Measurements from ENCODE around the gene PLEKHM3.

PLEKHM3 gene

DNA sequence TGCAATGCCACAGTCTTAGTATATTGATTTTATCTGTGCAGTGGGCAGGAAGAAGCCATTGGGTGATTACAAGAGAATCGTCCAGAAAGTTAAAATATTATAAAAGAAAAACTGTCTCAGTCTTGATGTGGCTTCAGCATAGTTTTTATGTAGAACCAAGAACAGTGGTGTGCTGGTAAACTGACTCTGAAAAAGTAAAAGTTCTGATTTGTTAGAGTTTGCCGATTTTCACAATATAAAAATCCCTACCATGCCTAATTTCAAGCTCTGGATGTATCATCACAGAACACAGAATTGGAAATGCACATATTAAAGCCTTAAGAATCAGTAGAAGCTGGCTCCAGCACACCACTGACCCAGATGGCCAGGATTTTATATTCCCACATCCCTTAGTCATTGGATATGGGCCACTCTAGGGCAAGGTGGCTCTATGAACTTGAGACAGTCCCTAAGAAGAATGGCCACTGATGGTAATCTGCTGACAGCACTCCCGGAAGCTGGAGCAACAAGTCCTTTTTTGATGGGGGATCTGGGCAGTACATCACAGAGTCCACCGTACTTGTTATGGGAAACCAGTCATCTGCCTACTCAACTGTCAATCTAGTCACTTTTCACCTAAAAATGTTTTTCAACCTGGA is 9.3 kb upstream of the PLEKHM3 start (continued):
- TF ChIP-seq SETDB1 (IDR thresholded peaks at IDR 0.05; ENCODE audit: insufficient read length, low read length) (peak; percentile 96), ZNF138 (tag by site-specific recombination; IDR thresholded peaks at IDR 0.05; ENCODE audit: borderline replicate concordance) (no peak), ZNF473 (tag by site-specific recombination; IDR thresholded peaks at IDR 0.05) (no peak), ZNF23 (tag by site-specific recombination; IDR thresholded peaks at IDR 0.05; ENCODE audit: borderline replicate concordance) (no peak)

DNA sequence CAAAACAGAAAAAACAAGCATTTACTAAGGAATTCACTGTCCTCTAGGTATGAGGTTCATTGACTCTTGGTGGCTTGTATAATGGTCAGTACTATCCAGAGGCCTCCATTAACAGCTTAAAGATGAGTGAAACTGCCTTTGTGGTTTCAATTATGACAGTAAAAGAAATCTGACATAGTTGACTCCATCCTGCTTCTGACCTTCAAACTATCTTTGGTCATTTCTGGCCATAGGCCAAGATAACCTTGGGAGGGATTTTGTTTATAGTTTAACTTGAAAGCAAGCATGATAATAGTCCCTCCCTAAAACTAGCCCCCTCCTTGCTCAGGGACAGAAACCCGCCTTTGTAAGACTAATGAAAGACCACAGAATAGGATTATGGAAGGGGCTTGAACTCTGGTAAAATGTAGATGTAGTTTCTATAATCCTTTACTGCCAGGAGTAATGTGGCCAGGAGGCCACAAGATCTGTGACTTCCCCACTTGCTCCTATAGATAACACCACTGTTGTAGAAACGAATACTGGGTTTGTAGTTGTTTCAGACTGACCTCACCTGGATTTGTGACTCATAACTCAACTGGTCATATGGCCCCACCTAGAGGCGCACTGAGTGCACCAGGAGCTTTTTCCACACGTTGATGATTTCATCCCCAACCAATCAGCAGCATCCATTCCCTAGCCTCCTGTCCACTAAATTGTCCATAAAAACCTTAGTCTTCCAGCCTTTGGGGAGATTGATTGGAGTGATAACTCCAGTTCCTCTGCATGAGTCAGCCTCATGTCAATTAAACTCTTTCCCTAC is 8.6 kb upstream of the PLEKHM3 start:
- H3K4me3 ChIP-seq (ENCODE audit: low read depth, low read length): no peak overlapping the region
- POLR2A ChIA-PET: no interaction called here
- H3K9me3 ChIP-seq (ENCODE audit: control insufficient read depth, insufficient read depth, low read depth, low read length): no peaks in the 10 kb centered on the region
- CTCF ChIA-PET: interaction anchor here (0.6 to 5.8 kb wide), 9 partner anchors 7 to 300 kb away, joined by 3 to 51 read pairs (median 4); partner anchors contain the start of gene PLEKHM3
- no peak overlapping the region for H3K27ac ChIP-seq (ENCODE audit: extremely low read depth, low read depth, low read length)
- no peaks in the 10 kb centered on the region for H3K4me1 ChIP-seq (ENCODE audit: control insufficient read depth, insufficient read depth, low read length)
- no peaks in the 10 kb centered on the region for H3K36me3 ChIP-seq (ENCODE audit: control insufficient read depth in 2 of 2, insufficient read depth in 1 of 2, low read length in 2 of 2)
- TF ChIP-seq ZNF140 (tag by site-specific recombination; IDR thresholded peaks at IDR 0.05) (no peak), ZNF510 (tag by site-specific recombination; IDR thresholded peaks at IDR 0.05; ENCODE audit: insufficient replicate concordance) (no peak), ZNF24 (tag by site-specific recombination; IDR thresholded peaks at IDR 0.05) (peak; percentile 44; the same call in 1 of the 2 replicates), ZNF138 (tag by site-specific recombination; IDR thresholded peaks at IDR 0.05; ENCODE audit: borderline replicate concordance) (no peak), ZNF704 (tag by site-specific recombination; IDR thresholded peaks at IDR 0.05) (no peak), ZNF548 (tag by site-specific recombination; IDR thresholded peaks at IDR 0.05) (no peak), HOXA7 (CRISPR knock-in tag; IDR thresholded peaks at IDR 0.05; ENCODE audit: borderline replicate concordance) (no peak), ZNF530 (tag by site-specific recombination; IDR thresholded peaks at IDR 0.05; ENCODE audit: low read depth) (no peak), OSR2 (tag by site-specific recombination; IDR thresholded peaks at IDR 0.05) (peak; percentile 27; the same call in 1 of the 2 replicates), PRDM10 (tag by site-specific recombination; IDR thresholded peaks at IDR 0.05) (no peak), ZNF148 (tag by site-specific recombination; IDR thresholded peaks at IDR 0.05; ENCODE audit: borderline replicate concordance) (no peak), ZNF175 (tag by site-specific recombination; IDR thresholded peaks at IDR 0.05) (no peak), ZNF341 (tag by site-specific recombination; IDR thresholded peaks at IDR 0.05; ENCODE audit: low read depth) (no peak), ZNF16 (tag by site-specific recombination; IDR thresholded peaks at IDR 0.05; ENCODE audit: low read depth) (no peak), ZNF391 (tag by site-specific recombination; IDR thresholded peaks at IDR 0.05; ENCODE audit: borderline replicate concordance, low read depth) (no peak), ZBTB7A (tag by site-specific recombination; IDR thresholded peaks at IDR 0.05; ENCODE audit: low read depth) (no peak)
- TF ChIP-seq, protein P1, sequence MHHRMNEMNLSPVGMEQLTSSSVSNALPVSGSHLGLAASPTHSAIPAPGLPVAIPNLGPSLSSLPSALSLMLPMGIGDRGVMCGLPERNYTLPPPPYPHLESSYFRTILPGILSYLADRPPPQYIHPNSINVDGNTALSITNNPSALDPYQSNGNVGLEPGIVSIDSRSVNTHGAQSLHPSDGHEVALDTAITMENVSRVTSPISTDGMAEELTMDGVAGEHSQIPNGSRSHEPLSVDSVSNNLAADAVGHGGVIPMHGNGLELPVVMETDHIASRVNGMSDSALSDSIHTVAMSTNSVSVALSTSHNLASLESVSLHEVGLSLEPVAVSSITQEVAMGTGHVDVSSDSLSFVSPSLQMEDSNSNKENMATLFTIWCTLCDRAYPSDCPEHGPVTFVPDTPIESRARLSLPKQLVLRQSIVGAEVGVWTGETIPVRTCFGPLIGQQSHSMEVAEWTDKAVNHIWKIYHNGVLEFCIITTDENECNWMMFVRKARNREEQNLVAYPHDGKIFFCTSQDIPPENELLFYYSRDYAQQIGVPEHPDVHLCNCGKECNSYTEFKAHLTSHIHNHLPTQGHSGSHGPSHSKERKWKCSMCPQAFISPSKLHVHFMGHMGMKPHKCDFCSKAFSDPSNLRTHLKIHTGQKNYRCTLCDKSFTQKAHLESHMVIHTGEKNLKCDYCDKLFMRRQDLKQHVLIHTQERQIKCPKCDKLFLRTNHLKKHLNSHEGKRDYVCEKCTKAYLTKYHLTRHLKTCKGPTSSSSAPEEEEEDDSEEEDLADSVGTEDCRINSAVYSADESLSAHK (tag by site-specific recombination; IDR thresholded peaks at IDR 0.05): no peak
- TF ChIP-seq, protein P2, sequence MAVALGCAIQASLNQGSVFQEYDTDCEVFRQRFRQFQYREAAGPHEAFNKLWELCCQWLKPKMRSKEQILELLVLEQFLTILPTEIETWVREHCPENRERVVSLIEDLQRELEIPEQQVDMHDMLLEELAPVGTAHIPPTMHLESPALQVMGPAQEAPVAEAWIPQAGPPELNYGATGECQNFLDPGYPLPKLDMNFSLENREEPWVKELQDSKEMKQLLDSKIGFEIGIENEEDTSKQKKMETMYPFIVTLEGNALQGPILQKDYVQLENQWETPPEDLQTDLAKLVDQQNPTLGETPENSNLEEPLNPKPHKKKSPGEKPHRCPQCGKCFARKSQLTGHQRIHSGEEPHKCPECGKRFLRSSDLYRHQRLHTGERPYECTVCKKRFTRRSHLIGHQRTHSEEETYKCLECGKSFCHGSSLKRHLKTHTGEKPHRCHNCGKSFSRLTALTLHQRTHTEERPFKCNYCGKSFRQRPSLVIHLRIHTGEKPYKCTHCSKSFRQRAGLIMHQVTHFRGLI (tag by site-specific recombination; IDR thresholded peaks at IDR 0.05): no peak
